Occipital lobe (tissue), 1 donor: ENCODE results near the gene CPNE5. TPM values are rescaled to one million over a fixed set of nuclear protein-coding genes. Genes with fewer than 3 reads are reported as not detected.

Source experiments
- total RNA-seq: library from RNA; depleted of rRNA; stranded (reverse); fragments of >200 nt; gene quantifications from one replicate; pipeline ENCODE4 v1.2.3, GENCODE V29; 2014

The CPNE5 gene
- total RNA-seq, 1 donor from 2014 or later, result 4.8 TPM

Other genes starting within 250 kb of the CPNE5 start
- gene SRSF3, start 245.1 kb downstream of the CPNE5 start, total RNA-seq, result 202 TPM
- 2.0 TPM for gene CDKN1A, start 160.7 kb downstream of the CPNE5 start, total RNA-seq
- gene RAB44, start 141.6 kb downstream of the CPNE5 start, total RNA-seq, result not detected
- 35.7 TPM for gene PPIL1, start 35.4 kb upstream of the CPNE5 start, total RNA-seq
- gene C6orf89, start 46.5 kb upstream of the CPNE5 start, total RNA-seq, result 36.2 TPM
- 0.78 TPM for gene PI16, start 115.3 kb upstream of the CPNE5 start, total RNA-seq
- gene MTCH1, start 146.8 kb upstream of the CPNE5 start, total RNA-seq, result 133 TPM
- gene FGD2, start 166.2 kb upstream of the CPNE5 start, total RNA-seq, result 2.0 TPM